Muscle layer of duodenum (tissue), 2 donors: Measurements from ENCODE around the gene PPP1R3C.

ENCODE experiments used
- H3K27ac ChIP-seq: one replicate; pipeline ENCODE4 v1.7.0; 2013; ENCODE audit warnings: mild to moderate bottlenecking, low read length
- H3K27me3 ChIP-seq: one replicate; pipeline ENCODE4 v1.7.0; 2013; ENCODE audit warnings: low read depth, mild to moderate bottlenecking, control low read depth, low read length
- H3K36me3 ChIP-seq, 2 donors: one replicate each; pipeline ENCODE4 v1.7.0; 2013; ENCODE audit warnings: low read length in 2 of 2, control low read depth in 1 of 2, mild to moderate bottlenecking in 1 of 2; ENCODE audit not compliant: insufficient read depth in 2 of 2, control insufficient read depth in 1 of 2
- H3K4me1 ChIP-seq, 2 donors: one replicate each; pipeline ENCODE4 v1.7.0; 2013; ENCODE audit warnings: low read length in 2 of 2, mild to moderate bottlenecking in 2 of 2, control low read depth in 1 of 2, moderate library complexity in 1 of 2; ENCODE audit not compliant: insufficient read depth in 2 of 2, control insufficient read depth in 1 of 2
- H3K4me3 ChIP-seq, 2 donors: one replicate each; pipeline ENCODE4 v1.7.0; 2013; ENCODE audit warnings: low read length in 2 of 2, low read depth in 1 of 2, mild to moderate bottlenecking in 1 of 2
- H3K9me3 ChIP-seq, 2 donors: one replicate each; pipeline ENCODE4 v1.7.0; 2013; ENCODE audit warnings: low read length in 2 of 2, control low read depth in 1 of 2, mild to moderate bottlenecking in 1 of 2; ENCODE audit not compliant: control insufficient read depth in 1 of 2
- donor health status: healthy.

The PPP1R3C gene

GRCh38 chr10:91596825-91597196, 36.1 kb downstream of the PPP1R3C start:
- no peak overlapping the region for H3K4me3 ChIP-seq
- no peaks in the 10 kb centered on the region for H3K27me3 ChIP-seq
- no peaks in the 10 kb centered on the region for H3K9me3 ChIP-seq
- H3K27ac ChIP-seq, result peak overlapping the region; percentile 67
- H3K4me1 ChIP-seq, result peaks cover 21 to 37% of the 10 kb centered on the region in 2 donors
- H3K36me3 ChIP-seq, result no peaks in the 10 kb centered on the region

- peaks cover 43 to 67% of the 10 kb centered on the region in 2 donors for H3K4me1 ChIP-seq
- no peaks in the 10 kb centered on the region for H3K9me3 ChIP-seq
- no peaks in the 10 kb centered on the region for H3K36me3 ChIP-seq
- H3K4me3 ChIP-seq, result no peak overlapping the region
- H3K27ac ChIP-seq, result no peak overlapping the region
- H3K27me3 ChIP-seq, result no peaks in the 10 kb centered on the region
Observed at GRCh38 chr10:91593834-91594233, 39.0 kb downstream of the PPP1R3C start.

GRCh38 chr10:91593366-91593765, 39.5 kb downstream of the PPP1R3C start:
- no peaks in the 10 kb centered on the region for H3K36me3 ChIP-seq
- H3K27me3 ChIP-seq, result no peaks in the 10 kb centered on the region
- no peak overlapping the region for H3K4me3 ChIP-seq
- H3K4me1 ChIP-seq, result peaks cover 47 to 69% of the 10 kb centered on the region in 2 donors
- no peak overlapping the region for H3K27ac ChIP-seq
- H3K9me3 ChIP-seq, result no peaks in the 10 kb centered on the region

- Histone ChIP-seq H3K36me3 (no peaks in the 10 kb centered on the region), H3K4me3 (peak overlapping the region in 1 of 2 donors; percentile 43), H3K9me3 (no peaks in the 10 kb centered on the region), H3K27ac (peak overlapping the region; percentile 76), H3K27me3 (no peaks in the 10 kb centered on the region), H3K4me1 (peaks cover 49 to 67% of the 10 kb centered on the region in 2 donors)
Observed at GRCh38 chr10:91592266-91592975, 40.5 kb downstream of the PPP1R3C start.

- no peaks in the 10 kb centered on the region for H3K27me3 ChIP-seq
- no peaks in the 10 kb centered on the region for H3K36me3 ChIP-seq
- H3K4me1 ChIP-seq, result peaks cover 49 to 61% of the 10 kb centered on the region in 2 donors
- H3K27ac ChIP-seq, result peak overlapping the region; percentile 76
- no peaks in the 10 kb centered on the region for H3K9me3 ChIP-seq
- peak overlapping the region in 1 of 2 donors; percentile 43 for H3K4me3 ChIP-seq
Observed at GRCh38 chr10:91591797-91592174, 41.1 kb downstream of the PPP1R3C start.

DNA sequence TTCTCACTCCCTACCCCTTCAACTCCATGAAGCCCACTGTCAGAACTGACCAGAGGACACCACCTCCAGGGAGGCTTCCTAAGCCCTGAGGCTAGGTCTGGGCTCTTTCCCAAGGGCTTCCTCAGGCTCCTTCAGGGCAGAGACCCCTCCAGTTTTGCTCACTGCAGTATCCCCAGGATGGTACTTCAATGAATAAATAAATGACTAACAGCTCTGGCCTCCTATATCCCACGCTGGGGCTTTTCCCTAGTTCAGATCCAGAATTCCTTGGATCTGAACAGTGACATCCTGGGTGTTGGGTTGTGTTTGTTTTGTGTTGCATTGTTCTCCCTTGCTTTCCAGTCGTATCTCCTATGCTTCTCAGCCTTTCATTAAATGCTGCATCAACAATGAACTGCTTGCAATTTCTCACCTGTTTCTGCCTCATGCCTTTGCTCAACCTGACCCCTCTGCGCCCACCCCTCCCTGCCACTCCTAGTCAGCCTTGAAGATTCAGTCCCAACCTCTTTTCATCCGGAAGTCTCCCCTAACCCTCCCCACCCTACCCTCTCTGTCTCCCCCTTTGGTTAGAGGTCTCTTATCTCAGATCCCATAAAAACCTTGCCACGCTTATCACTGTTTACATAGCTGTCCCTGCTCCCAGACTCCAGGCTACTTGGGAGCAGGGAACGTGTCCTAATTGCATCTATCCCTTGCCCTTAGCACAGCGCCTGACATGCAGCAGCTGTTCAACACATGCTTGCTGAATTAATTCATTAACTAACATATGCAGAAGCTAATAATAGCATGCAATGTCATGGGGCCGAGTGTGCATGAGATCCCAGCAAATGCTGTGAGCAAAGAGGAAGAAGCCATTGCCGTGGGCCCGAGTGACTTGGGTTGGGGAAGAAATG, 41.7 kb downstream of the PPP1R3C start:
- peak overlapping the region; percentile 76 for H3K27ac ChIP-seq
- no peaks in the 10 kb centered on the region for H3K36me3 ChIP-seq
- H3K9me3 ChIP-seq, result no peaks in the 10 kb centered on the region
- no peaks in the 10 kb centered on the region for H3K27me3 ChIP-seq
- peak overlapping the region in 1 of 2 donors; percentile 43 for H3K4me3 ChIP-seq
- H3K4me1 ChIP-seq, result peaks cover 44 to 54% of the 10 kb centered on the region in 2 donors

GRCh38 chr10:91590142-91590903, 42.5 kb downstream of the PPP1R3C start:
- H3K27me3 ChIP-seq, result no peaks in the 10 kb centered on the region
- H3K4me1 ChIP-seq, result peaks cover 39 to 54% of the 10 kb centered on the region in 2 donors
- no peaks in the 10 kb centered on the region for H3K9me3 ChIP-seq
- H3K36me3 ChIP-seq, result no peaks in the 10 kb centered on the region
- peak overlapping the region in 1 of 2 donors; percentile 43 for H3K4me3 ChIP-seq
- peak overlapping the region; percentile 76 for H3K27ac ChIP-seq

GRCh38 chr10:91589658-91590035, 43.2 kb downstream of the PPP1R3C start:
- Histone ChIP-seq H3K36me3 (no peaks in the 10 kb centered on the region), H3K27me3 (no peaks in the 10 kb centered on the region), H3K4me1 (peaks cover 39 to 54% of the 10 kb centered on the region in 2 donors), H3K4me3 (no peak overlapping the region), H3K27ac (peak overlapping the region; percentile 76), H3K9me3 (no peaks in the 10 kb centered on the region)

GRCh38 chr10:91589015-91589657, 43.7 kb downstream of the PPP1R3C start:
- Histone ChIP-seq H3K4me1 (peaks cover 39 to 54% of the 10 kb centered on the region in 2 donors), H3K27ac (peak overlapping the region; percentile 76)

DNA sequence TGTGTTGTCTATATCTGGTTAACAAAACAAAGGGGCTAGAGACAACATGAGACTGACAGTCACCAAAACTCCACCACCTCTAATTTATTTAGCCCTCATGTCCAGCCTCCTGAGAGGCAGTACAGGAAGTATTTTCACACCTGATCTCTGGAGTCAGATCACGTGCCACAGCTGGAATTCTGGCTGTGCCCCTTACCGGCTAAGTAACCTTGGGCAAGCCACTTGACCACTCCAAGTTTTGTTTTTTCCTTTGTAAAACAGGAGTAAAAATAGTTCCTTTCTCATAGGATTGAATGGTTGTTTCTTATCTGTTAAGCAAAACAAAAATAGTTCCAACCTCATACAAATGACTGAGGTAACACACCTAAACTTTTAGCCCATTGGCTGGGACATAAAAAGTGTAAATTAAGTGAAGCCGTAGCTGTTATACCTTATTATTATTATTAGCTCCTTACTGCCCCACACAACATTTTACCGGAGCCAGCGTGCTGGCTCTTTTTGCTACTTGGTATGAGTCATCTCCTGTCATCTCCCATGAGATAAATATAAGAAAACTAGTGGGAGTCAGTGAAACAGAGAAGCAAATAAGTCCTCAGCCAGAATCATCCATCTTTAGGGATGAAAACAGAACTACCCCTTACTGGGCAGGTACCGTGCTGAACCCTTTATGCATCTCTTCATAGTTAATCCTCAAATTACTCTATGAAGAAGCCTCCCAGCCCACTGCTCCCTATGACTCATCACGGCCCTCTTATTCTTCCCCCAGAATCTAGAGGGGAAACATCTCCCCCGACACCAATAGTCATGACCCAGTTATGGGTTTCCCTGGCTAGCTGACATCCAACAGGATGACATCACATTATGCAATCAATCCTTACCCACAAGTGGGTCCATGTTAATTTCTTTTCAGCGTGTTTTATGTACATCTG, 44.9 kb downstream of the PPP1R3C start:
- H3K4me3 ChIP-seq, result no peak overlapping the region
- no peaks in the 10 kb centered on the region for H3K36me3 ChIP-seq
- H3K4me1 ChIP-seq, result peaks cover 36 to 50% of the 10 kb centered on the region in 2 donors
- no peaks in the 10 kb centered on the region for H3K9me3 ChIP-seq
- H3K27ac ChIP-seq, result peak overlapping the region; percentile 76
- no peaks in the 10 kb centered on the region for H3K27me3 ChIP-seq

More at GRCh38 chr10:91589015-91589657, 43.7 kb downstream of the PPP1R3C start:
- no peaks in the 10 kb centered on the region for H3K9me3 ChIP-seq
- H3K27me3 ChIP-seq, result no peaks in the 10 kb centered on the region
- H3K4me3 ChIP-seq, result no peak overlapping the region
- H3K36me3 ChIP-seq, result no peaks in the 10 kb centered on the region
